T-cell (primary cell): ENCODE results near the gene C12orf43. TPM values are rescaled to one million over a fixed set of nuclear protein-coding genes. Genes with fewer than 3 reads are reported as not detected.

Experiments
- ATAC-seq, 4 experiments: fragments of 200-7000 bp in 3 of 4; fragments of 150-1000 bp in 1 of 4; cut with Tn5 transposase; replicated peaks in 1 of 4; 1 replicate in 3 of 4; 2 replicates in 1 of 4; pipeline ENCODE4 v1.10.0; 2021; ENCODE audit warnings: moderate library complexity in 3 of 4, mild to moderate bottlenecking in 2 of 4, moderate number of reproducible peaks in 1 of 4
- CTCF ChIA-PET, 2 donors: fragments of 300-600 bp; sonication (Branson Sonifier 250); formaldehyde crosslinking; loops; one replicate each; lab custom pipeline; 2022; ENCODE audit warnings: antibody characterized with exemption in 2 of 2; lab: Charles Lee
- POLR2A ChIA-PET, 2 donors: fragments of 300-600 bp; sonication (Branson Sonifier 250); formaldehyde crosslinking; loops; one replicate each; lab custom pipeline; 2022; ENCODE audit warnings: antibody characterized with exemption in 2 of 2; lab: Charles Lee
- DNase-seq, 35 experiments: peaks; one replicate each; pipeline versions ENCODE4 v3.0.0 to v3.0.0-alpha.2; 2013 to 2023
- H3K27ac ChIP-seq: one replicate; pipeline ENCODE4 v1.5.1; 2013; ENCODE audit warnings: low read length
- H3K27me3 ChIP-seq, 2 experiments: replicated peaks in 1 of 2; 1 replicate in 1 of 2; 2 replicates in 1 of 2; pipeline versions ENCODE4 v1.6.1 to v1.7.0; 2013; ENCODE audit warnings: low read length in 1 of 2, mixed read lengths in 1 of 2; ENCODE audit not compliant: control insufficient read depth in 2 of 2, insufficient read depth in 2 of 2; ENCODE audit errors: extremely low read depth in 1 of 2
- H3K36me3 ChIP-seq, 2 donors: 1 replicate in 1 of 2; 2 replicates in 1 of 2; pipeline versions ENCODE4 v1.6.1 to v1.7.0; 2013; ENCODE audit warnings: low read length in 1 of 2; ENCODE audit not compliant: control insufficient read depth in 2 of 2, insufficient read depth in 1 of 2; ENCODE audit errors: extremely low read depth in 1 of 2
- H3K4me1 ChIP-seq, 2 experiments: 1 replicate in 1 of 2; 2 replicates in 1 of 2; pipeline versions ENCODE4 v1.6.1 to v1.7.0; 2013; ENCODE audit warnings: low read length in 2 of 2, mixed read lengths in 1 of 2; ENCODE audit not compliant: insufficient read depth in 2 of 2, control insufficient read depth in 1 of 2; ENCODE audit errors: extremely low read depth in 1 of 2
- H3K4me3 ChIP-seq, 2 donors: 1 replicate in 1 of 2; 2 replicates in 1 of 2; pipeline versions ENCODE4 v1.5.1 to v1.7.0; 2013; ENCODE audit warnings: mild to moderate bottlenecking in 2 of 2, low read length in 1 of 2, moderate library complexity in 1 of 2; ENCODE audit not compliant: control insufficient read depth in 1 of 2; ENCODE audit errors: extremely low read depth in 1 of 2
- H3K9me3 ChIP-seq: 2 replicates; pipeline ENCODE4 v1.7.0; 2013
- H3K27ac Mint-ChIP-seq, 2 donors: one replicate each; pipeline ENCODE4 v1.8.0; 2020 to 2021; ENCODE audit warnings: mild to moderate bottlenecking in 2 of 2, mixed read lengths in 2 of 2
- H3K27me3 Mint-ChIP-seq, 2 donors: one replicate each; pipeline ENCODE4 v1.8.0; 2021 to 2022; ENCODE audit warnings: mixed read lengths in 2 of 2
- H3K36me3 Mint-ChIP-seq: one replicate; pipeline ENCODE4 v1.8.0; 2021; ENCODE audit warnings: mixed read lengths
- H3K4me1 Mint-ChIP-seq, 3 donors: one replicate each; pipeline ENCODE4 v1.8.0; 2020 to 2022; ENCODE audit warnings: mixed read lengths in 3 of 3, mild to moderate bottlenecking in 1 of 3
- H3K4me3 Mint-ChIP-seq, 3 donors: one replicate each; pipeline ENCODE4 v1.8.0; 2020 to 2022; ENCODE audit warnings: mild to moderate bottlenecking in 3 of 3, mixed read lengths in 3 of 3, moderate library complexity in 3 of 3
- H3K9me3 Mint-ChIP-seq, 3 donors: one replicate each; pipeline ENCODE4 v1.8.0; 2020 to 2022; ENCODE audit warnings: mixed read lengths in 3 of 3
- WGBS: methylation state at CpG from one replicate; pipeline ENCODE4 v1.1.5; 2013; ENCODE audit warnings: missing lambda C conversion rate; ENCODE audit not compliant: insufficient coverage; 5-methylcytosine and 5-hydroxymethylcytosine counted together
- total RNA-seq, 35 experiments: library from RNA in 6 of 35; stranded (reverse) in 6 of 35; fragments of 120-200 nt in 1 of 35; gene quantifications; one replicate each; pipeline versions ENCODE4 v1.2.1 to v1.2.4 and lab custom pipeline; 2013 to 2026

C12orf43 gene
- total RNA-seq, 5 donors from 2014 or later (not counting 1 experiment from before 2014, with no cell fraction given), result 15.5 to 19.4 (median 18.2) TPM

DNA sequence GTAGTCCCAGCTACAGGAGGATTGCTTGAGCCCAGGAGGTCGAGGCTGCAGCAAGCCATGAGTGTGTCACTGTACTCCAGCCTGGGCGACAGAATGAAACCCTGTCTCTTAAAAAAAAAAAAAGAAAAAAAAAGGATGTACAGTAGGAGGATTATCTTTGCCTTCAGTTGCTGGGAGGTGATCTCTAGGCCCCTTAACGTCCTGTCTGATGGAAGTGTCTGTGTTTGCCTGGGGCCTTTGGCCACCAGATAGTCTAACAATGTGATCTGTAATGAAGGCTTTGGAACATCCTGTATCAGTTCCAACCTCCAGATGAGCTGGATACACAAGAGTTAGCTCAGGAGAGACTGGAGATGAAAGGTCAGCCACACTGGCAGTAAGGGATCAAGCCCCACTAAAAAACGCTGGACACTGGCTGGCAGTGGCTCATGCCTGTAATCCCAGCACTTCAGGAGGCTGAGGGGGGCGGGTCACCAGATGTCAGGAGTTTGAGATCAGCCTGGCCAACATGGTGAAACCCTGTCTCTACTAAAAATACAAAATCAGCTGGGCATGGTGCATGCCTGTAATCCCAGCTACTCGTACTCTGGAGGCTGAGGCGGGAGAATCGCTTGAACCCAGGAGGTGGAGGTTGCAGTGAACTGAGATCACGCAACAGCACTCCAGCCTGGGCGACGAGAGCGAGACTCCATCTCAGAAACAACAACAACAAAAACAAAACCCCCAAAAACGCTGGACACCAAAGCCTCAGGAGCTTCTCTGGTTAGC lies 57.0 kb downstream of the C12orf43 start:
- no peaks in the 10 kb centered on the region for H3K36me3 Mint-ChIP-seq
- POLR2A ChIA-PET, result interaction anchor here in 1 of 2 donors (0.7 kb wide), 1 partner anchor 237 kb away, joined by 8 read pairs; no protein-coding TSS in a partner anchor
- DNase-seq (no peak), ATAC-seq (no peak)
- peaks cover 0 to 21% (median 19%) of the 10 kb centered on the region in 3 donors for H3K4me1 Mint-ChIP-seq
- peak overlapping the region in 1 of 2 donors; percentile 10 for H3K4me3 ChIP-seq
- peaks cover 0 to 3% of the 10 kb centered on the region in 2 donors for H3K27me3 Mint-ChIP-seq
- CTCF ChIA-PET, result interaction anchor here (0.6 to 1.5 kb wide), 5 partner anchors 8 to 657 kb away, joined by 3 to 9 read pairs (median 3); partner anchors contain the start of gene SIRT4 (in 1 of the 2)
- 75% methylated on average over 3 of the region's 13 CpGs for WGBS
- peak overlapping the region; percentile 35 to 45 (median 36) for H3K4me3 Mint-ChIP-seq
- H3K9me3 ChIP-seq, result no peaks in the 10 kb centered on the region
- H3K27ac Mint-ChIP-seq, result peak overlapping the region; percentile 63 to 75
- H3K27me3 ChIP-seq, result peaks cover 0 to 9% of the 10 kb centered on the region in 2 experiments
- H3K27ac ChIP-seq, result no peak overlapping the region
- H3K4me1 ChIP-seq, result peaks cover 6 to 20% of the 10 kb centered on the region in 2 experiments
- H3K9me3 Mint-ChIP-seq, result no peaks in the 10 kb centered on the region
- H3K36me3 ChIP-seq, result no peaks in the 10 kb centered on the region

DNA sequence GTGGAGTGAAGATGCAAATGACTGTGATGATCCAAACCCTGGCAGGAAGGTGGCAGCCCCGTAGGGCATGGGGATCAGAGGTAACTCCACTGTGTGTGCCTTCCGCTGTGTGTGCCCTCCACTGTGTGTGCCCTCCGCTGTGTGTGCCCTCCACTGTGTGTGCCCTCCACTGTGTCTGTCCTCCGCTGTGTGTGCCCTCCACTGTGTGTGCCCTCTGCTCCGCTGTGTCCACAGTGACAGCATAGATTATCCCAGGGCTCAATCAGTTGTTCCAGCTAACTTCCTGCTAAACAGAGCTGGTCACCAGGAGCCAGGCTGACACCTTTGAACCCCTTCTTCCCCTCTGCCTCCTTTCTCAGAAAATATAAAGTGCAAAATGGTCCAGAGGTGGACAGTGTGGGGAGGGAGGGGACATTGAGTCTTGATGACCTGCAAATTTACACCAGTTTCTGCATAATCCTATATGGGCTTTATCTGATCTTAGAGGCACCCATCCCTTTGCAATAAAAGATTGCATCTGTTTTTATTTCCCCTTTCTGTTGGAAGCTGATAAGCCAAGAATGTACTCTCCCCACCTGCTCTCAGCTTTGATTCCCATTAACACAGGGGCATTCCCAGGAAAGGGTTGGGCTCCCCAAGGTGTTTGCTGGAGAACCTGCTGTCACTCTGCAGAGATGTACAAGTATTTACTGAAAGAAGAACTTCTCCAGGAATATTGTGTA lies 59.5 kb downstream of the C12orf43 start:
- no peak overlapping the region for H3K4me3 Mint-ChIP-seq
- Histone ChIP-seq H3K9me3 (no peaks in the 10 kb centered on the region), H3K27me3 (peaks cover 0 to 9% of the 10 kb centered on the region in 2 experiments), H3K27ac (no peak overlapping the region), H3K4me3 (no peak overlapping the region), H3K4me1 (peaks cover 6 to 20% of the 10 kb centered on the region in 2 experiments), H3K36me3 (no peaks in the 10 kb centered on the region)
- DNase-seq (no peak), ATAC-seq (no peak)
- POLR2A ChIA-PET, result no interaction called here
- WGBS, result 85% methylated on average over 5 of the region's 5 CpGs
- H3K4me1 Mint-ChIP-seq, result peaks cover 0 to 21% (median 19%) of the 10 kb centered on the region in 3 donors
- H3K9me3 Mint-ChIP-seq, result no peaks in the 10 kb centered on the region
- CTCF ChIA-PET, result no interaction called here
- peaks cover 0 to 3% of the 10 kb centered on the region in 2 donors for H3K27me3 Mint-ChIP-seq
- no peaks in the 10 kb centered on the region for H3K36me3 Mint-ChIP-seq
- no peak overlapping the region for H3K27ac Mint-ChIP-seq

GRCh38 chr12:120955232-120955631 lies 61.1 kb downstream of the C12orf43 start:
- Histone ChIP-seq H3K4me1 (peaks cover 2 to 15% of the 10 kb centered on the region in 2 experiments), H3K4me3 (no peak overlapping the region), H3K9me3 (no peaks in the 10 kb centered on the region), H3K27me3 (peaks cover 0 to 9% of the 10 kb centered on the region in 2 experiments), H3K36me3 (no peaks in the 10 kb centered on the region), H3K27ac (no peak overlapping the region)
- ChIA-PET POLR2A (interaction anchor here in 1 of 2 donors (0.7 kb wide), 1 partner anchor 198 kb away, joined by 4 read pairs; no protein-coding TSS in a partner anchor), CTCF (interaction anchor here in 1 of 2 donors (0.7 kb wide), 1 partner anchor 17 kb away, joined by 5 read pairs; no protein-coding TSS in a partner anchor)
- DNase-seq, result no peak
- peaks cover 0 to 13% (median 13%) of the 10 kb centered on the region in 3 donors for H3K4me1 Mint-ChIP-seq
- H3K36me3 Mint-ChIP-seq, result no peaks in the 10 kb centered on the region
- H3K4me3 Mint-ChIP-seq, result no peak overlapping the region
- 53% methylated on average over 2 of the region's 4 CpGs for WGBS
- peaks cover 0 to 3% of the 10 kb centered on the region in 2 donors for H3K27me3 Mint-ChIP-seq
- no peaks in the 10 kb centered on the region for H3K9me3 Mint-ChIP-seq
- ATAC-seq, result no peak
- no peak overlapping the region for H3K27ac Mint-ChIP-seq

GRCh38 chr12:120950807-120951206 lies 65.5 kb downstream of the C12orf43 start:
- no peak overlapping the region for H3K4me3 Mint-ChIP-seq
- ATAC-seq, result no peak
- CTCF ChIA-PET, result interaction anchor here in 1 of 2 donors (0.6 kb wide), 1 partner anchor 314 kb away, joined by 5 read pairs; no protein-coding TSS in a partner anchor

More at GRCh38 chr12:120950807-120951206, 65.5 kb downstream of the C12orf43 start:
- H3K9me3 ChIP-seq, result no peaks in the 10 kb centered on the region
- no peaks in the 10 kb centered on the region for H3K36me3 ChIP-seq
- DNase-seq, result no peak
- Mint-ChIP-seq H3K27me3 (peaks cover 0 to 3% of the 10 kb centered on the region in 2 donors), H3K27ac (no peak overlapping the region), H3K9me3 (no peaks in the 10 kb centered on the region), H3K4me1 (no peaks in the 10 kb centered on the region), H3K36me3 (no peaks in the 10 kb centered on the region)
- no peak overlapping the region for H3K27ac ChIP-seq
- POLR2A ChIA-PET, result no interaction called here
- H3K4me1 ChIP-seq, result no peaks in the 10 kb centered on the region
- no peak overlapping the region for H3K4me3 ChIP-seq
- WGBS, result 94% methylated on average over 3 of the region's 5 CpGs
- H3K27me3 ChIP-seq, result peaks cover 0 to 7% of the 10 kb centered on the region in 2 experiments

Other genes with a start within 250 kb of the C12orf43 start
- gene SPPL3, start 112.1 kb downstream of the C12orf43 start, total RNA-seq, result 10 to 100 TPM; 36.5 to 46.6 (median 41.8) TPM
- gene HNF1A, start 37.9 kb downstream of the C12orf43 start, total RNA-seq, result not detected
- gene OASL, start 22.8 kb upstream of the C12orf43 start, total RNA-seq, result 10 to 100 TPM in 2 of 5 donors, 1 to 10 TPM in 3; 6.0 to 17.6 (median 8.9) TPM
- 10 to 100 TPM in 1 of 5 donors, 1 to 10 TPM in 4; 4.6 to 11.0 (median 6.9) TPM for gene P2RX7, start 116.4 kb upstream of the C12orf43 start, total RNA-seq
- 10 to 100 TPM; 36.2 to 62.3 (median 36.9) TPM for gene P2RX4, start 193.6 kb upstream of the C12orf43 start, total RNA-seq